IMR-90 (cell line): ENCODE data around the gene NTRK3. TPM values are rescaled to one million over a fixed set of nuclear protein-coding genes. Genes with fewer than 3 reads are reported as not detected.

Experiments used
- ATAC-seq: fragments of 200-7000 bp; cut with Tn5 transposase; 2 replicates; pipeline ENCODE4 v1.9.1; 2020; ENCODE audit warnings: low read depth, mild to moderate bottlenecking, moderate library complexity
- BruUV-seq: library from RNA; stranded (reverse); fragments of 400-500 nt; replicated peaks from 2 replicates; lab custom pipeline; 2021; lab: Mats Ljungman, UMichigan
- CTCF ChIA-PET: fragments of 300-600 bp; formaldehyde crosslinking; extraction: SDS; loops from one replicate; lab custom pipeline; 2021; ENCODE audit warnings: antibody characterized with exemption; lab: Yijun Ruan, JAX
- POLR2A ChIA-PET: fragments of 300-600 bp; sonication (Branson Sonifier 250); formaldehyde crosslinking; loops from one replicate; lab custom pipeline; 2022; ENCODE audit warnings: antibody characterized with exemption; ENCODE audit not compliant: unreplicated experiment; lab: Charles Lee
- DNase-seq: peaks from one replicate; pipeline ENCODE4 v3.0.0; 2013
- H2AFZ ChIP-seq: replicated peaks from 2 replicates; pipeline ENCODE3; 2013; ENCODE audit warnings: low read length, mild to moderate bottlenecking; ENCODE audit not compliant: poor library complexity
- H2AK5ac ChIP-seq: 2 replicates; pipeline ENCODE4 v1.6.1; 2013; ENCODE audit warnings: low read depth, low read length, inconsistent platforms
- H2AK9ac ChIP-seq: replicated peaks from 2 replicates; pipeline ENCODE3; 2013; ENCODE audit warnings: mild to moderate bottlenecking, low read depth, low read length, moderate library complexity; ENCODE audit not compliant: poor library complexity
- H2BK120ac ChIP-seq: 2 replicates; pipeline ENCODE4 v1.6.1; 2013; ENCODE audit warnings: low read depth, low read length, inconsistent platforms
- H2BK15ac ChIP-seq: 3 replicates; pipeline ENCODE4 v1.6.1; 2013; ENCODE audit warnings: low read depth, low read length, inconsistent platforms
- H2BK20ac ChIP-seq: 2 replicates; pipeline ENCODE4 v1.6.1; 2013; ENCODE audit warnings: low read depth, mild to moderate bottlenecking, inconsistent platforms, low read length, moderate library complexity
- H2BK5ac ChIP-seq: 2 replicates; pipeline ENCODE4 v1.6.1; 2013; ENCODE audit warnings: mild to moderate bottlenecking, low read depth, low read length, inconsistent platforms; ENCODE audit not compliant: poor library complexity, severe bottlenecking
- H3K14ac ChIP-seq: replicated peaks from 2 replicates; pipeline ENCODE4 v1.6.1; 2013; ENCODE audit warnings: low read depth, low read length, inconsistent platforms
- H3K18ac ChIP-seq: 2 replicates; pipeline ENCODE4 v1.6.1; 2013; ENCODE audit warnings: low read depth, low read length, control low read depth
- H3K23ac ChIP-seq: 2 replicates; pipeline ENCODE4 v1.6.1; 2013; ENCODE audit warnings: low read depth, low read length, inconsistent platforms
- H3K27ac ChIP-seq: 2 replicates; pipeline ENCODE4 v1.5.1; 2013; ENCODE audit warnings: mild to moderate bottlenecking, control low read depth, low read length; ENCODE audit not compliant: insufficient read depth
- H3K27me3 ChIP-seq: 2 replicates; pipeline ENCODE4 v1.6.1; 2013; ENCODE audit warnings: low read length; ENCODE audit not compliant: control insufficient read depth, insufficient read depth
- H3K36me3 ChIP-seq: 2 replicates; pipeline ENCODE4 v1.6.1; 2013; ENCODE audit warnings: low read length, mixed read lengths; ENCODE audit not compliant: control insufficient read depth, insufficient read depth
- H3K4ac ChIP-seq: 2 replicates; pipeline ENCODE4 v1.6.1; 2013; ENCODE audit warnings: low read depth, low read length, inconsistent platforms
- H3K4me1 ChIP-seq: 2 replicates; pipeline ENCODE4 v1.6.1; 2013; ENCODE audit warnings: low read length, mixed read lengths; ENCODE audit not compliant: control insufficient read depth, insufficient read depth
- H3K4me2 ChIP-seq: 2 replicates; pipeline ENCODE4 v1.6.1; 2013; ENCODE audit warnings: low read depth, mild to moderate bottlenecking, control low read depth, low read length, moderate library complexity
- H3K4me3 ChIP-seq: 2 replicates; pipeline ENCODE4 v1.5.1; 2013; ENCODE audit warnings: low read depth, mild to moderate bottlenecking, control low read depth, low read length, moderate library complexity; ENCODE audit not compliant: insufficient read depth
- H3K56ac ChIP-seq: 2 replicates; pipeline ENCODE4 v1.6.1; 2013; ENCODE audit warnings: low read length, inconsistent platforms; ENCODE audit not compliant: insufficient read depth; ENCODE audit errors: extremely low read depth
- H3K79me1 ChIP-seq, 2 experiments: 2 replicates each; pipeline ENCODE4 v1.6.1; 2013; ENCODE audit warnings: low read length in 2 of 2, inconsistent platforms in 1 of 2, low read depth in 1 of 2
- H3K9ac ChIP-seq: 2 replicates; pipeline ENCODE4 v1.6.1; 2013; ENCODE audit warnings: low read depth, low read length, control low read depth
- H3K9me1 ChIP-seq: 2 replicates; pipeline ENCODE4 v1.6.1; 2013; ENCODE audit warnings: low read length, inconsistent platforms; ENCODE audit not compliant: insufficient read depth
- H3K9me3 ChIP-seq: 2 replicates; pipeline ENCODE4 v1.6.1; 2013; ENCODE audit warnings: low read length; ENCODE audit not compliant: control insufficient read depth, insufficient read depth
- H4K20me1 ChIP-seq: 2 replicates; pipeline ENCODE4 v1.6.1; 2013; ENCODE audit warnings: low read length, inconsistent platforms; ENCODE audit not compliant: insufficient read depth
- H4K5ac ChIP-seq: 2 replicates; pipeline ENCODE4 v1.6.1; 2013; ENCODE audit warnings: mild to moderate bottlenecking, low read depth, low read length, control low read depth
- H4K8ac ChIP-seq, 2 experiments: 2 replicates each; pipeline ENCODE4 v1.6.1; 2013; ENCODE audit warnings: low read depth in 2 of 2, low read length in 2 of 2, control low read depth in 1 of 2, inconsistent platforms in 1 of 2
- H4K91ac ChIP-seq: 2 replicates; pipeline ENCODE4 v1.6.1; 2013; ENCODE audit warnings: low read depth, low read length, inconsistent platforms; ENCODE audit not compliant: insufficient read depth
- BHLHE40 ChIP-seq: fragments of 150-350 bp; IDR thresholded peaks from 2 replicates; pipeline ENCODE4 v1.6.1; 2016; ENCODE audit warnings: mild to moderate bottlenecking, low read depth, low read length
- CEBPB ChIP-seq: IDR thresholded peaks from 2 replicates; pipeline ENCODE4 v1.6.1; 2012; ENCODE audit warnings: low read depth, low read length, improper control_type of control experiment
- CHD1 ChIP-seq: IDR thresholded peaks from 2 replicates; pipeline ENCODE4 v1.6.1; 2012; ENCODE audit warnings: low read depth, low read length, improper control_type of control experiment
- FOS ChIP-seq: fragments of 150-350 bp; IDR thresholded peaks from 2 replicates; pipeline ENCODE4 v1.6.1; 2016; ENCODE audit warnings: low read depth, low read length
- MAFK ChIP-seq: IDR thresholded peaks from 2 replicates; pipeline ENCODE4 v1.6.1; 2012; ENCODE audit warnings: low read depth, low read length, improper control_type of control experiment
- MAZ ChIP-seq: IDR thresholded peaks from 2 replicates; pipeline ENCODE4 v1.6.1; 2012; ENCODE audit warnings: low read depth, mild to moderate bottlenecking, low read length, improper control_type of control experiment, moderate library complexity, borderline replicate concordance
- MXI1 ChIP-seq: IDR thresholded peaks from 2 replicates; pipeline ENCODE4 v1.6.1; 2012; ENCODE audit warnings: low read depth, mild to moderate bottlenecking, low read length, moderate library complexity, borderline replicate concordance
- POLR2A ChIP-seq: IDR thresholded peaks from 2 replicates; pipeline ENCODE4 v1.6.1; 2012; ENCODE audit warnings: mild to moderate bottlenecking, low read depth, low read length
- RAD21 ChIP-seq: IDR thresholded peaks from 2 replicates; pipeline ENCODE4 v1.6.1; 2012; ENCODE audit warnings: low read length, improper control_type of control experiment
- RCOR1 ChIP-seq: IDR thresholded peaks from 2 replicates; pipeline ENCODE4 v1.6.1; 2012; ENCODE audit warnings: mild to moderate bottlenecking, low read length, improper control_type of control experiment; ENCODE audit not compliant: insufficient replicate concordance
- RFX5 ChIP-seq: IDR thresholded peaks from 2 replicates; pipeline ENCODE4 v1.8.0; 2012; ENCODE audit warnings: low read depth, mild to moderate bottlenecking, low read length, moderate library complexity
- SMC3 ChIP-seq: fragments of 150-350 bp; IDR thresholded peaks from 2 replicates; pipeline ENCODE4 v1.6.1; 2016; ENCODE audit warnings: low read depth, mild to moderate bottlenecking, antibody characterized with exemption, low read length, moderate library complexity
- WGBS, 2 experiments: methylation state at CpG; one replicate each; pipeline versions ENCODE4 v1.1.5 to v1.1.7; 2013; ENCODE audit warnings: missing lambda C conversion rate in 2 of 2; ENCODE audit not compliant: insufficient read length in 1 of 2; ENCODE audit errors: extremely low coverage in 2 of 2; 5-methylcytosine and 5-hydroxymethylcytosine counted together
- dilution Hi-C: fragments of 300-500 bp; cut with HindIII; formaldehyde crosslinking; loops from one replicate; pipeline ENCODE4 v1.14.3; 2018; ENCODE audit warnings: low sequenced_read_pairs; ENCODE audit not compliant: unreplicated experiment
- in situ Hi-C: fragments of 300-500 bp; cut with MboI; formaldehyde crosslinking; loops from 3 replicates; pipeline ENCODE4 v1.14.3; 2019; ENCODE audit warnings: low sequenced_read_pairs, inconsistent platforms, mixed read lengths
- intact Hi-C: fragments of 100-400 bp; cut with micrococcal nuclease; formaldehyde crosslinking; loops from 2 replicates; pipeline ENCODE4 v1.10.0; 2022
- polyA plus RNA-seq, 3 experiments: library from polyadenylated mRNA; depleted of rRNA; stranded (reverse); fragments of >200 nt; gene quantifications; 2 replicates each; pipeline ENCODE4 v1.2.3, GENCODE V29; 2012; ENCODE audit warnings: low replicate concordance in 1 of 3
- total RNA-seq: library from RNA; depleted of rRNA; stranded (reverse); fragments of >200 nt; gene quantifications from 2 replicates; pipeline ENCODE4 v1.2.3, GENCODE V29; 2012
- TF ChIP-seq, protein P1 (sequence below): conservative IDR thresholded peaks from 2 replicates; pipeline ENCODE4 v1.5.1; 2012; ENCODE audit warnings: mild to moderate bottlenecking, low read depth, low read length, improper control_type of control experiment
- TF ChIP-seq, protein P2 (sequence below): fragments of 150-350 bp; IDR thresholded peaks from 2 replicates; pipeline ENCODE4 v1.6.1; 2017; ENCODE audit warnings: mild to moderate bottlenecking, antibody characterized with exemption, low read length, low read depth
- TF ChIP-seq, protein P3 (sequence below): fragments of 150-350 bp; IDR thresholded peaks from 2 replicates; pipeline ENCODE4 v1.6.1; 2016; ENCODE audit warnings: low read depth, mild to moderate bottlenecking, low read length, moderate library complexity, borderline replicate concordance

NTRK3 gene
- total and polyA plus RNA-seq, 2 of the 4 experiments (the other 2 are of a cell fraction), result under 0.01 to 0.15 TPM

DNA sequence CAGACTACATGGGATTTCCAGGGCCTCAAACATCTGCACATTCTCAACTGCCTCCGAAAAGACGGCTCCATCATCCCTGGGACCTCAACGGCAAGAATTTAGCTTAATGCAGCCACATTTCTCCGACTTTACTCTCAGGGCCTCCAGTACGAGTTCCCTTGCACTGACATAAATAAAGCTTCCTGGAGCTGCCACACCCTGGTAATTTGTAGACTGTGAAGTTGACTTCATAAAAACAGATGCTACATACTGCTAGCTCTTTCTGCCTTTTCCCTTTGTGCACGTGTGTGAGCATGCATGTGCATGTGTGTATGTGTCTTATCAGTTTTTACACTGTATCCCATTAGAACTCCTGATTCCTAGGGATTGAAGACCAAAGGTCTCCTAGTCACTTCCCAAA lies 122.7 kb downstream of the NTRK3 start:
- H3K27ac ChIP-seq, result no peak overlapping the region
- H3K9ac ChIP-seq, result no peak overlapping the region
- no peak overlapping the region for H3K18ac ChIP-seq
- dilution Hi-C loops (no loop called here), intact Hi-C loops (no loop called here), in situ Hi-C loops (no loop called here)
- no peaks in the 10 kb centered on the region for H3K4me1 ChIP-seq
- no peaks in the 10 kb centered on the region for H3K9me1 ChIP-seq
- WGBS, 2 experiments, result no CpG with 5 or more reads among the region's 6 CpGs
- ATAC-seq, result no peak
- H2BK5ac ChIP-seq, result no peak overlapping the region
- H3K23ac ChIP-seq, result no peak overlapping the region
- H3K9me3 ChIP-seq, result peaks cover 42% of the 10 kb centered on the region
- no peaks in the 10 kb centered on the region for H3K27me3 ChIP-seq
- no peak overlapping the region for H2AK5ac ChIP-seq
- no peak overlapping the region for H3K56ac ChIP-seq
- H4K91ac ChIP-seq, result no peak overlapping the region
- no peak for DNase-seq
- no TSS peak for BruUV-seq
- no peak overlapping the region for H2BK120ac ChIP-seq
- H2BK15ac ChIP-seq, result no peak overlapping the region
- H4K8ac ChIP-seq, result no peak overlapping the region
- H3K14ac ChIP-seq, result no peak overlapping the region
- H2AK9ac ChIP-seq, result no peak overlapping the region
- no peaks in the 10 kb centered on the region for H4K20me1 ChIP-seq
- H4K5ac ChIP-seq, result no peak overlapping the region
- CTCF ChIA-PET, result no interaction called here
- no peak overlapping the region for H3K4me3 ChIP-seq
- H3K79me1 ChIP-seq, result no peaks in the 10 kb centered on the region
- no peak overlapping the region for H2BK20ac ChIP-seq
- POLR2A ChIA-PET, result no interaction called here
- no peak overlapping the region for H3K4ac ChIP-seq
- no peaks in the 10 kb centered on the region for H3K36me3 ChIP-seq
- no peak overlapping the region for H2AFZ ChIP-seq
- TF ChIP-seq MAZ, result no peak
- no peak for TF ChIP-seq BHLHE40
- TF ChIP-seq MXI1, result no peak
- TF ChIP-seq RFX5, result no peak
- TF ChIP-seq, protein P1, sequence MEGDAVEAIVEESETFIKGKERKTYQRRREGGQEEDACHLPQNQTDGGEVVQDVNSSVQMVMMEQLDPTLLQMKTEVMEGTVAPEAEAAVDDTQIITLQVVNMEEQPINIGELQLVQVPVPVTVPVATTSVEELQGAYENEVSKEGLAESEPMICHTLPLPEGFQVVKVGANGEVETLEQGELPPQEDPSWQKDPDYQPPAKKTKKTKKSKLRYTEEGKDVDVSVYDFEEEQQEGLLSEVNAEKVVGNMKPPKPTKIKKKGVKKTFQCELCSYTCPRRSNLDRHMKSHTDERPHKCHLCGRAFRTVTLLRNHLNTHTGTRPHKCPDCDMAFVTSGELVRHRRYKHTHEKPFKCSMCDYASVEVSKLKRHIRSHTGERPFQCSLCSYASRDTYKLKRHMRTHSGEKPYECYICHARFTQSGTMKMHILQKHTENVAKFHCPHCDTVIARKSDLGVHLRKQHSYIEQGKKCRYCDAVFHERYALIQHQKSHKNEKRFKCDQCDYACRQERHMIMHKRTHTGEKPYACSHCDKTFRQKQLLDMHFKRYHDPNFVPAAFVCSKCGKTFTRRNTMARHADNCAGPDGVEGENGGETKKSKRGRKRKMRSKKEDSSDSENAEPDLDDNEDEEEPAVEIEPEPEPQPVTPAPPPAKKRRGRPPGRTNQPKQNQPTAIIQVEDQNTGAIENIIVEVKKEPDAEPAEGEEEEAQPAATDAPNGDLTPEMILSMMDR, result no peak
- TF ChIP-seq, protein P2, sequence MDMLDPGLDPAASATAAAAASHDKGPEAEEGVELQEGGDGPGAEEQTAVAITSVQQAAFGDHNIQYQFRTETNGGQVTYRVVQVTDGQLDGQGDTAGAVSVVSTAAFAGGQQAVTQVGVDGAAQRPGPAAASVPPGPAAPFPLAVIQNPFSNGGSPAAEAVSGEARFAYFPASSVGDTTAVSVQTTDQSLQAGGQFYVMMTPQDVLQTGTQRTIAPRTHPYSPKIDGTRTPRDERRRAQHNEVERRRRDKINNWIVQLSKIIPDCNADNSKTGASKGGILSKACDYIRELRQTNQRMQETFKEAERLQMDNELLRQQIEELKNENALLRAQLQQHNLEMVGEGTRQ, result no peak
- TF ChIP-seq CEBPB, result no peak
- no peak for TF ChIP-seq CHD1
- TF ChIP-seq RCOR1, result no peak
- no peak for TF ChIP-seq FOS
- TF ChIP-seq MAFK, result no peak
- no peak for TF ChIP-seq POLR2A
- TF ChIP-seq, protein P3, sequence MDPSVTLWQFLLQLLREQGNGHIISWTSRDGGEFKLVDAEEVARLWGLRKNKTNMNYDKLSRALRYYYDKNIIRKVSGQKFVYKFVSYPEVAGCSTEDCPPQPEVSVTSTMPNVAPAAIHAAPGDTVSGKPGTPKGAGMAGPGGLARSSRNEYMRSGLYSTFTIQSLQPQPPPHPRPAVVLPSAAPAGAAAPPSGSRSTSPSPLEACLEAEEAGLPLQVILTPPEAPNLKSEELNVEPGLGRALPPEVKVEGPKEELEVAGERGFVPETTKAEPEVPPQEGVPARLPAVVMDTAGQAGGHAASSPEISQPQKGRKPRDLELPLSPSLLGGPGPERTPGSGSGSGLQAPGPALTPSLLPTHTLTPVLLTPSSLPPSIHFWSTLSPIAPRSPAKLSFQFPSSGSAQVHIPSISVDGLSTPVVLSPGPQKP, result no peak
- TF ChIP-seq RAD21, result no peak
- no peak for TF ChIP-seq SMC3
- H3K4me2 ChIP-seq, result no peak overlapping the region
